Body of pancreas (tissue), 4 donors: ENCODE results near the gene ADAM17. TPM values are rescaled to one million over a fixed set of nuclear protein-coding genes. Genes with fewer than 3 reads are reported as not detected.

Experiments used
- ATAC-seq: fragments of 150-250 bp; one replicate; pipeline ENCODE4 v1.9.1; 2016
- DNase-seq, 4 donors: peaks; one replicate each; pipeline ENCODE4 v3.0.0-alpha.2; 2019
- H3K27ac ChIP-seq, 4 donors: fragments of 200-600 bp; sonication (generic); 1 replicate in 3 of 4; 2 replicates in 1 of 4; pipeline versions ENCODE4 v1.5.1 to v1.6.1; 2016 to 2019; ENCODE audit warnings: mild to moderate bottlenecking in 1 of 4, mixed read lengths in 1 of 4, moderate library complexity in 1 of 4
- H3K27me3 ChIP-seq, 2 donors: fragments of 200-600 bp; sonication (generic); one replicate each; pipeline ENCODE4 v1.6.0; 2016; ENCODE audit warnings: mild to moderate bottlenecking in 1 of 2
- H3K36me3 ChIP-seq, 2 donors: fragments of 200-600 bp; sonication (generic); replicated peaks in 1 of 2; 2 replicates each; pipeline ENCODE4 v1.5.1; 2016; ENCODE audit warnings: low read depth in 2 of 2; ENCODE audit not compliant: insufficient read depth in 1 of 2
- H3K4me1 ChIP-seq: fragments of 200-600 bp; sonication (generic); one replicate; pipeline ENCODE4 v1.6.0; 2016
- H3K4me3 ChIP-seq, 2 donors: fragments of 200-600 bp; sonication (generic); 1 replicate in 1 of 2; 2 replicates in 1 of 2; pipeline ENCODE4 v1.5.1; 2016 to 2019
- H3K9me3 ChIP-seq, 3 donors: fragments of 200-600 bp; sonication (generic); 1 replicate in 2 of 3; 2 replicates in 1 of 3; pipeline ENCODE4 v1.5.1; 2016
- CTCF ChIP-seq, 7 experiments: fragments of 450-650 bp in 4 of 7; fragments of 200-600 bp in 3 of 7; sonication (generic) in 3 of 7; IDR thresholded peaks; one replicate each; pipeline ENCODE4 v1.5.1; 2016 to 2019; ENCODE audit warnings: antibody characterized with exemption in 7 of 7
- POLR2A ChIP-seq, 3 donors: fragments of 450-650 bp; IDR thresholded peaks; one replicate each; pipeline ENCODE4 v1.6.1; 2016; ENCODE audit warnings: antibody characterized with exemption in 3 of 3, mild to moderate bottlenecking in 2 of 3
- WGBS, 2 donors: methylation state at CpG; one replicate each; pipeline ENCODE4 v1.1.5; 2017; 5-methylcytosine and 5-hydroxymethylcytosine counted together
- intact Hi-C: fragments of 100-400 bp; cut with DNase I; formaldehyde crosslinking; loops from one replicate; pipeline ENCODE4 v1.15.1; 2023
- total RNA-seq, 2 donors: library from RNA; depleted of rRNA; stranded (reverse); fragments of >200 nt; gene quantifications; one replicate each; pipeline ENCODE4 v1.1.0, GENCODE V29; 2016

ADAM17 gene
- total RNA-seq, result 10 to 100 TPM in 1 of 2 donors, 1 to 10 TPM in 1; 9.9 to 17.5 TPM

GRCh38 chr2:9555297-9556120, at the start of gene ADAM17:
Gene ADAM17 (minus strand): TSS chr2:9555830. CDS start chr2:9555605, 225 bp downstream.
- peak within 1 kb of the TSS; percentile 84 to 93 for H3K4me3 ChIP-seq
- no peaks in the 10 kb centered on the region for H3K27me3 ChIP-seq
- TF ChIP-seq CTCF (IDR thresholded peaks at IDR 0.05) (peak in 6 of 7 experiments; percentile 43 to 86 (median 67)), POLR2A (IDR thresholded peaks at IDR 0.05) (peak; percentile 95 to 98 (median 98))
- H3K4me1 ChIP-seq, result peaks cover 27% of the 10 kb centered on the region
- DNase-seq (peak; percentile 96 to 97 (median 96)), ATAC-seq (peak; percentile 96)
- no peaks in the 10 kb centered on the region for H3K36me3 ChIP-seq
- WGBS, 2 donors, result 0 to 2% methylated on average over 25 to 63 of the region's 73 CpGs
- peak within 1 kb of the TSS; percentile 97 to 99 (median 98) for H3K27ac ChIP-seq
- intact Hi-C loops, result no loop called here
- H3K9me3 ChIP-seq, result no peaks in the 10 kb centered on the region

- Histone ChIP-seq H3K9me3 (peaks cover 0 to 7% (median 0%) of the 10 kb centered on the region in 3 donors), H3K4me1 (peaks cover 2% of the 10 kb centered on the region), H3K4me3 (no peak overlapping the region), H3K27ac (no peak overlapping the region), H3K36me3 (peaks cover 0 to 5% of the 10 kb centered on the region in 2 donors), H3K27me3 (no peaks in the 10 kb centered on the region)
- no peak for ATAC-seq
- DNase-seq, result no peak
- TF ChIP-seq CTCF (IDR thresholded peaks at IDR 0.05), result no peak
- TF ChIP-seq POLR2A (IDR thresholded peaks at IDR 0.05), result no peak
- intact Hi-C loops, result no loop called here
- WGBS, 2 donors, result 89% methylated on average over 3 of the region's 3 CpGs
These were observed 46.8 kb upstream of the ADAM17 start for GRCh38 chr2:9602412-9602811.

GRCh38 chr2:9601397-9601796, 45.8 kb upstream of the ADAM17 start:
- intact Hi-C loops, result no loop called here
- TF ChIP-seq POLR2A (IDR thresholded peaks at IDR 0.05), result no peak
- no peak for TF ChIP-seq CTCF (IDR thresholded peaks at IDR 0.05)
- Histone ChIP-seq H3K4me1 (peaks cover 4% of the 10 kb centered on the region), H3K9me3 (peaks cover 0 to 7% (median 0%) of the 10 kb centered on the region in 3 donors), H3K36me3 (peaks cover 0 to 5% of the 10 kb centered on the region in 2 donors), H3K4me3 (no peak overlapping the region), H3K27ac (no peak overlapping the region), H3K27me3 (no peaks in the 10 kb centered on the region)
- ATAC-seq (no peak), DNase-seq (no peak)
- 88 to 97% methylated on average over 5 of the region's 5 CpGs for WGBS, 2 donors

- no peak for TF ChIP-seq CTCF (IDR thresholded peaks at IDR 0.05)
- no peak for ATAC-seq
- no peaks in the 10 kb centered on the region for H3K27me3 ChIP-seq
- H3K36me3 ChIP-seq, result peaks cover 0 to 5% of the 10 kb centered on the region in 2 donors
- peaks cover 0 to 7% (median 0%) of the 10 kb centered on the region in 3 donors for H3K9me3 ChIP-seq
- no peak overlapping the region for H3K4me3 ChIP-seq
- no peak overlapping the region for H3K27ac ChIP-seq
- WGBS, 2 donors, result 95% methylated on average over 1 of the region's 1 CpG
- H3K4me1 ChIP-seq, result peaks cover 23% of the 10 kb centered on the region
- DNase-seq, result no peak
- intact Hi-C loops, result no loop called here
These were observed 43.8 kb upstream of the ADAM17 start for GRCh38 chr2:9599430-9599829.
